ENCODE results near the gene CLN6.

DNA sequence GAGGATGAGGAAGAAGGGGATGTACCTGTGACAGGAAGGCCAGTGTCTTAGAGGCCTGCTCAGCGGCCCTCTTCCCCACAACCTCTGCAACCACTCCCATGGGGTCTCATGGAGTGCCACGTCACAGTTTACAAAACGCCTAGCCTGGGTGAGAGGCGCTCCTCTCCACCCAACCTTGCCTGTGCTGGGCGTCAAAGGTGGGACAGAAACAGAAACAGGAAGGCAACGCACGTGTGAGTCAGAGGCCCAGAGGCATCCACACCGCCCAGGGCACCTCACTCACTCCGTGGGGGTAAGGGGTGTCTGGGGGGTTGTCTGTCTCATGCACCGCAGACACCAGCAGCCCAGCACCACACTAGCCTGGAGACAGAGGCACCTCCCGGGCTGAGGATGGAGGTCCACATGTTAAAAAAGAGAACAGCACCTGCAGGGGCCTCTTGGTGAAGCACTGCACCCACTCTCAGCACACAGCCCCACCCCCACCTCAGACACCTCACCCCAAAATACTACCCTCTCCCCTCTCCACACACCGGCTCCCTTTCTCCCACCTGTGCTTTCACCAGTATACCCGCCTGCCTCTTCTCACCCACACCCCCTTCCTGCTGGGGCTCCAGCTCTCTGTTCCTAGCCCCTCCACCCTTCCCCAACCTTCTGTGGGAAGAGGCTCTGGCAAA is 19.7 kb downstream of the CLN6 start:
- TF ChIP-seq, protein P1, sequence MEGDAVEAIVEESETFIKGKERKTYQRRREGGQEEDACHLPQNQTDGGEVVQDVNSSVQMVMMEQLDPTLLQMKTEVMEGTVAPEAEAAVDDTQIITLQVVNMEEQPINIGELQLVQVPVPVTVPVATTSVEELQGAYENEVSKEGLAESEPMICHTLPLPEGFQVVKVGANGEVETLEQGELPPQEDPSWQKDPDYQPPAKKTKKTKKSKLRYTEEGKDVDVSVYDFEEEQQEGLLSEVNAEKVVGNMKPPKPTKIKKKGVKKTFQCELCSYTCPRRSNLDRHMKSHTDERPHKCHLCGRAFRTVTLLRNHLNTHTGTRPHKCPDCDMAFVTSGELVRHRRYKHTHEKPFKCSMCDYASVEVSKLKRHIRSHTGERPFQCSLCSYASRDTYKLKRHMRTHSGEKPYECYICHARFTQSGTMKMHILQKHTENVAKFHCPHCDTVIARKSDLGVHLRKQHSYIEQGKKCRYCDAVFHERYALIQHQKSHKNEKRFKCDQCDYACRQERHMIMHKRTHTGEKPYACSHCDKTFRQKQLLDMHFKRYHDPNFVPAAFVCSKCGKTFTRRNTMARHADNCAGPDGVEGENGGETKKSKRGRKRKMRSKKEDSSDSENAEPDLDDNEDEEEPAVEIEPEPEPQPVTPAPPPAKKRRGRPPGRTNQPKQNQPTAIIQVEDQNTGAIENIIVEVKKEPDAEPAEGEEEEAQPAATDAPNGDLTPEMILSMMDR (IDR thresholded peaks at IDR 0.05; ENCODE audit: low read depth, low read length) = no peak
- TF ChIP-seq EZH2phosphoT487 (IDR thresholded peaks at IDR 0.05; ENCODE audit: low read depth) = no peak
